Stomach smooth muscle (tissue), 2 donors: Measurements from ENCODE around the gene LSS.

Source experiments
- H3K27ac ChIP-seq: one replicate; pipeline ENCODE4 v1.7.0; 2013; ENCODE audit warnings: mild to moderate bottlenecking, low read length, inconsistent platforms
- H3K27me3 ChIP-seq, 2 donors: one replicate each; pipeline ENCODE4 v1.7.0; 2013; ENCODE audit warnings: low read length in 2 of 2; ENCODE audit not compliant: insufficient read depth in 2 of 2, control insufficient read depth in 1 of 2
- H3K36me3 ChIP-seq, 2 donors: one replicate each; pipeline ENCODE4 v1.7.0; 2013; ENCODE audit warnings: low read length in 2 of 2; ENCODE audit not compliant: control insufficient read depth in 2 of 2, insufficient read depth in 2 of 2
- H3K4me1 ChIP-seq: one replicate; pipeline ENCODE4 v1.7.0; 2013; ENCODE audit warnings: low read length; ENCODE audit not compliant: control insufficient read depth, insufficient read depth
- H3K4me3 ChIP-seq, 2 donors: one replicate each; pipeline ENCODE4 v1.7.0; 2013; ENCODE audit warnings: low read length in 2 of 2
- H3K9ac ChIP-seq, 2 donors: one replicate each; pipeline ENCODE4 v1.7.0; 2013; ENCODE audit warnings: low read length in 2 of 2, mild to moderate bottlenecking in 1 of 2
- H3K9me3 ChIP-seq, 2 donors: one replicate each; pipeline ENCODE4 v1.7.0; 2013; ENCODE audit warnings: low read length in 2 of 2; ENCODE audit not compliant: control insufficient read depth in 2 of 2
- donor health status: healthy.
- donor health status: Pancreatic carcinoma.

Gene LSS

GRCh38 chr21:46190491-46191131, 38.0 kb downstream of the LSS start:
- no peaks in the 10 kb centered on the region for H3K9me3 ChIP-seq
- peaks cover 20% of the 10 kb centered on the region for H3K4me1 ChIP-seq
- no peak overlapping the region for H3K4me3 ChIP-seq
- no peak overlapping the region for H3K27ac ChIP-seq
- no peak overlapping the region for H3K9ac ChIP-seq
- H3K27me3 ChIP-seq: peaks cover 0 to 3% of the 10 kb centered on the region in 2 donors
- peaks cover 31 to 46% of the 10 kb centered on the region in 2 donors for H3K36me3 ChIP-seq

- H3K27ac ChIP-seq: no peak overlapping the region
- peaks cover 20% of the 10 kb centered on the region for H3K4me1 ChIP-seq
- H3K9me3 ChIP-seq: no peaks in the 10 kb centered on the region
- H3K9ac ChIP-seq: no peak overlapping the region
- H3K36me3 ChIP-seq: peaks cover 29 to 40% of the 10 kb centered on the region in 2 donors
- H3K4me3 ChIP-seq: no peak overlapping the region
- H3K27me3 ChIP-seq: peaks cover 0 to 5% of the 10 kb centered on the region in 2 donors
Measured at GRCh38 chr21:46189959-46190490, 38.5 kb downstream of the LSS start.

- peak overlapping the region in 1 of 2 donors; percentile 43 for H3K9ac ChIP-seq
Measured at GRCh38 chr21:46189213-46189958, 39.2 kb downstream of the LSS start.

GRCh38 chr21:46188226-46189212, 40.1 kb downstream of the LSS start:
- H3K27me3 ChIP-seq: peaks cover 0 to 5% of the 10 kb centered on the region in 2 donors
- peaks cover 18 to 25% of the 10 kb centered on the region in 2 donors for H3K36me3 ChIP-seq
- no peaks in the 10 kb centered on the region for H3K9me3 ChIP-seq
- H3K9ac ChIP-seq: peak overlapping the region; percentile 21 to 43
- peak overlapping the region; percentile 49 for H3K27ac ChIP-seq
- H3K4me1 ChIP-seq: peaks cover 26% of the 10 kb centered on the region
- H3K4me3 ChIP-seq: no peak overlapping the region

More at GRCh38 chr21:46189213-46189958, 39.2 kb downstream of the LSS start:
- peaks cover 23% of the 10 kb centered on the region for H3K4me1 ChIP-seq
- peaks cover 25 to 34% of the 10 kb centered on the region in 2 donors for H3K36me3 ChIP-seq
- peaks cover 0 to 5% of the 10 kb centered on the region in 2 donors for H3K27me3 ChIP-seq
- peak overlapping the region; percentile 49 for H3K27ac ChIP-seq
- no peaks in the 10 kb centered on the region for H3K9me3 ChIP-seq
- no peak overlapping the region for H3K4me3 ChIP-seq

GRCh38 chr21:46187814-46188213, 40.8 kb downstream of the LSS start:
- peaks cover 26% of the 10 kb centered on the region for H3K4me1 ChIP-seq
- H3K27ac ChIP-seq: no peak overlapping the region
- peaks cover 0 to 5% of the 10 kb centered on the region in 2 donors for H3K27me3 ChIP-seq
- H3K4me3 ChIP-seq: no peak overlapping the region
- no peak overlapping the region for H3K9ac ChIP-seq
- no peaks in the 10 kb centered on the region for H3K9me3 ChIP-seq
- peaks cover 11 to 20% of the 10 kb centered on the region in 2 donors for H3K36me3 ChIP-seq

- Histone ChIP-seq H3K4me3 (no peak overlapping the region), H3K4me1 (peaks cover 26% of the 10 kb centered on the region), H3K36me3 (peaks cover 7 to 17% of the 10 kb centered on the region in 2 donors), H3K9me3 (no peaks in the 10 kb centered on the region), H3K27me3 (peaks cover 0 to 5% of the 10 kb centered on the region in 2 donors), H3K9ac (no peak overlapping the region), H3K27ac (no peak overlapping the region)
Measured at GRCh38 chr21:46187261-46187660, 41.3 kb downstream of the LSS start.

GRCh38 chr21:46185716-46186115, 42.9 kb downstream of the LSS start:
- H3K27ac ChIP-seq: no peak overlapping the region

GRCh38 chr21:46184625-46185555, 43.7 kb downstream of the LSS start:
- peaks cover 18% of the 10 kb centered on the region for H3K4me1 ChIP-seq
- no peak overlapping the region for H3K27ac ChIP-seq
- H3K9me3 ChIP-seq: no peaks in the 10 kb centered on the region
- peaks cover 3 to 6% of the 10 kb centered on the region in 2 donors for H3K36me3 ChIP-seq
- peaks cover 0 to 5% of the 10 kb centered on the region in 2 donors for H3K27me3 ChIP-seq
- no peak overlapping the region for H3K9ac ChIP-seq
- peak overlapping the region; percentile 71 for H3K4me3 ChIP-seq

More at GRCh38 chr21:46185716-46186115, 42.9 kb downstream of the LSS start:
- H3K9me3 ChIP-seq: no peaks in the 10 kb centered on the region
- no peak overlapping the region for H3K4me3 ChIP-seq
- H3K36me3 ChIP-seq: peaks cover 3 to 6% of the 10 kb centered on the region in 2 donors
- peaks cover 0 to 5% of the 10 kb centered on the region in 2 donors for H3K27me3 ChIP-seq
- no peak overlapping the region for H3K9ac ChIP-seq
- peaks cover 18% of the 10 kb centered on the region for H3K4me1 ChIP-seq

GRCh38 chr21:46183910-46184624, 44.5 kb downstream of the LSS start, which contains the start of gene SPATC1L:
TSS of gene SPATC1L (minus strand) at chr21:46184459. CDS start at chr21:46182816, 1,643 bp downstream.
- Histone ChIP-seq H3K4me1 (peaks cover 12% of the 10 kb centered on the region), H3K9ac (peak within 1 kb of the TSS in 1 of 2 donors; percentile 23), H3K36me3 (peaks cover 3% of the 10 kb centered on the region in 2 donors), H3K27me3 (peaks cover 0 to 5% of the 10 kb centered on the region in 2 donors), H3K27ac (no peak within 1 kb of the TSS), H3K9me3 (no peaks in the 10 kb centered on the region), H3K4me3 (peak within 1 kb of the TSS; percentile 71 to 76)
